Activated CD8-positive, alpha-beta memory T cell treated with anti-CD3 and anti-CD28 coated beads for 36 hours (primary cell): ENCODE data around the gene PRAMEF1. TPM values are rescaled to one million over a fixed set of nuclear protein-coding genes. Genes with fewer than 3 reads are reported as not detected.

ENCODE experiments used
- total RNA-seq, 2 experiments: library from RNA; stranded (reverse); gene quantifications; one replicate each; pipeline ENCODE4 v1.2.3, GENCODE V29; 2021

Gene PRAMEF1
- total RNA-seq, 2 experiments from 2014 or later: not detected

Other genes with a start within 250 kb of the PRAMEF1 start
- 100 to 1,000 TPM; 134 to 136 TPM for gene DHRS3, start 173.2 kb upstream of the PRAMEF1 start, total RNA-seq
- gene AADACL4, start 147.3 kb upstream of the PRAMEF1 start, total RNA-seq: not detected
- gene AADACL3, start 75.3 kb upstream of the PRAMEF1 start, total RNA-seq: not detected
- gene CFAP107, start 45.2 kb upstream of the PRAMEF1 start, total RNA-seq: not detected
- gene PRAMEF12, start 17.7 kb upstream of the PRAMEF1 start, total RNA-seq: not detected
- gene PRAMEF11, start 40.0 kb downstream of the PRAMEF1 start, total RNA-seq: not detected
- not detected for gene HNRNPCL1, start 57.3 kb downstream of the PRAMEF1 start, total RNA-seq
- gene PRAMEF2, start 65.7 kb downstream of the PRAMEF1 start, total RNA-seq: not detected
- not detected for gene PRAMEF4, start 94.8 kb downstream of the PRAMEF1 start, total RNA-seq
- gene PRAMEF10, start 106.9 kb downstream of the PRAMEF1 start, total RNA-seq: not detected
- not detected for gene PRAMEF7, start 125.2 kb downstream of the PRAMEF1 start, total RNA-seq
- not detected for gene PRAMEF6, start 156.2 kb downstream of the PRAMEF1 start, total RNA-seq